Lower lobe of right lung (tissue), 2 donors: Measurements from ENCODE around the gene CR1L. TPM values are rescaled to one million over a fixed set of nuclear protein-coding genes. Genes with fewer than 3 reads are reported as not detected.

Experiments
- ATAC-seq, 2 donors: fragments of 200-7000 bp; cut with Tn5 transposase; one replicate each; pipeline ENCODE4 v1.9.1; 2020 to 2022; ENCODE audit warnings: mild to moderate bottlenecking in 2 of 2, moderate library complexity in 2 of 2
- DNase-seq: peaks from one replicate; pipeline ENCODE4 v3.0.0-alpha.2; 2020
- H3K27ac ChIP-seq: fragments of 200-600 bp; one replicate; pipeline ENCODE4 v1.8.0; 2022
- H3K27me3 ChIP-seq: fragments of 200-600 bp; one replicate; pipeline ENCODE4 v1.8.0; 2022; ENCODE audit warnings: low read depth
- H3K36me3 ChIP-seq: fragments of 200-600 bp; one replicate; pipeline ENCODE4 v1.8.0; 2022; ENCODE audit warnings: mild to moderate bottlenecking
- H3K4me1 ChIP-seq: fragments of 200-600 bp; one replicate; pipeline ENCODE4 v1.8.0; 2022
- H3K4me3 ChIP-seq: fragments of 200-600 bp; one replicate; pipeline ENCODE4 v1.8.0; 2022; ENCODE audit warnings: mild to moderate bottlenecking
- H3K9me3 ChIP-seq: fragments of 200-600 bp; one replicate; pipeline ENCODE4 v1.8.0; 2022
- CTCF ChIP-seq: fragments of 200-600 bp; IDR thresholded peaks from one replicate; pipeline ENCODE4 v1.8.0; 2022; ENCODE audit warnings: antibody characterized with exemption, mild to moderate bottlenecking
- intact Hi-C: fragments of 100-400 bp; cut with DNase I; formaldehyde crosslinking; loops from one replicate; pipeline ENCODE4 v1.11.0; 2022
- total RNA-seq: library from RNA; stranded (reverse); fragmentation: NEBNext Ultra II Directional; extraction: Animal tissue kit (Norgen Biotek cat#: 25700); gene quantifications from one replicate; pipeline ENCODE4 v1.2.1, GENCODE V29; 2021
- donor health status: DM: no; HTN: yes; CAD: no; lungs with severe emphysema.

CR1L gene
- total RNA-seq, 1 donor from 2014 or later = 1.3 TPM

DNA sequence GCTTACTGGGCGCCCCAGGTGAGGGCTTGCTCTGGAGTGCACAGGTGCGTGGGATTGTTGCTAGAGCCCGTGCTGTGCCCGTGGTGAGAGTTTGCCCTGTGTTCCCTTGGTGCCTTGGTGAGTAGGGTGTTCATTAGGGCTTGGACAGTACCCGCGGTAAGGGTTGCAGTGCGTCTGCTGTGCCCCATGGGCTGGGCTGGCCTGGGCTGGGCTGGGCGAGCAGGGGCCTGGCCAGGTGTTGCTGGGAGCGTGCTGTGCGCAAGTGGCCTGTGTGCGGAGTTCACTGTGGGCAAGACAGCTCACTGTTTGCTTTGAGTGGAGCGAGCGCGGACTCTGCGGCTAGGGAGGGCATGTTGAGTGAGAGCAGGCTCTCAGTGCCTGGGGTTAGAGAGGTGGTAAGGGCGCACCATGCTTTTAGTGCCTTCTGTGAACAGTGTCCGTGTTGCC lies 725 bp downstream of the CR1L start:
- Histone ChIP-seq H3K27me3 (no peaks in the 10 kb centered on the region), H3K27ac (no peak overlapping the region), H3K9me3 (no peaks in the 10 kb centered on the region), H3K36me3 (no peaks in the 10 kb centered on the region), H3K4me1 (peaks cover 7% of the 10 kb centered on the region), H3K4me3 (peak overlapping the region; percentile 67)
- no peak for TF ChIP-seq CTCF
- intact Hi-C loops = no loop called here
- DNase-seq (no peak), ATAC-seq (peak; percentile 30 to 42)

DNA sequence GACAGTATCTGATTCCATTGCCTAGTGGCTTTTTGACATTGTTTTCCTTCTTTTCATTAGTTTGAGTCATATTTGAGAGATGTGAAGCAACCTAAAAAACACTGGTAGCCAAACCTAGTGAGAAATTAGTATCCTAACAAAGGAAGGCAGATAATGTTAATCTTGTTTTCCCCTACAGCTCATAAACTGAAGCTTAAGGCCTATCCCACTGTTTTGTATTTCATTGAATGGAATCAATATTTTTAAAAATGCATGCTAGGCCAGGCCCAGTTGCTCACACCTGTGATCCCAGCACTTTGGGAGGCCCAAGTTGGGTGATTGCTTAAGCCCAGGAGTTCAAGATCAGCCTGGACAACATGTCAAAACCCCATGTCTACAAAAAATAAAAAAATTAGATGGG lies 1.2 kb downstream of the CR1L start:
- no peak for ATAC-seq
- H3K27me3 ChIP-seq = no peaks in the 10 kb centered on the region
- no peaks in the 10 kb centered on the region for H3K9me3 ChIP-seq
- intact Hi-C loops = no loop called here
- no peak overlapping the region for H3K4me3 ChIP-seq
- peaks cover 7% of the 10 kb centered on the region for H3K4me1 ChIP-seq
- H3K27ac ChIP-seq = no peak overlapping the region
- DNase-seq = no peak
- no peaks in the 10 kb centered on the region for H3K36me3 ChIP-seq
- no peak for TF ChIP-seq CTCF

DNA sequence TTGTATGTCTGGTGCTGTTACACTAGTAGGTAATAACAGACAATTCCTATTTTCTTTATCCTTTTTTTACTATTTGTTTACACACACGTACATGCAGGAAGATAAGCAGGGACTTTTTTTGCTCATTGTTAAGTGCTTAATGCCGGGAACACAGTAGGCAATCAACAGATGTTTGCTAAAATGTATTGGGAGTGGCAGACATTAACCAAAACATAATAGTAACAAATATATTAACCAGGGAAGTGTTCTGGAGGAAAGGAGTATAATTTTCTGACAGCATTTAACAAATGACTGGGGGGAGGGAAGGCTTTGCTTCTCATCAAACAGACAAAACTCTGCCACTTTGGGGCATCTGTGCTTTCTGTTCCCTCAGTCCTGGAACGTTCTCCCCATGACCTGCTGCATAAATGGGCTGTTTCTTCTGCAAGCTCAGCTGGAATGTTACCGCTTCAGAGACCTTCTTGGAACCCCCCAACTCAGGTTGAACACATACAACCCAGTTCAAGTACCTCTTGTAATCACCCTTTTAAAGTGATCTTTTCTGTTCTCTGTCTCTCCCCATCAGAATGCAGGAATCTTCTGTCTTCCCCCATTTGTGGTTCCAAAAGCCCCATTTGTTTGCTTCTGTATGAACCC lies 2.1 kb downstream of the CR1L start:
- Histone ChIP-seq H3K36me3 (no peaks in the 10 kb centered on the region), H3K9me3 (no peaks in the 10 kb centered on the region), H3K27ac (no peak overlapping the region), H3K4me1 (peaks cover 7% of the 10 kb centered on the region), H3K4me3 (no peak overlapping the region), H3K27me3 (no peaks in the 10 kb centered on the region)
- no peak for DNase-seq
- ATAC-seq = no peak
- TF ChIP-seq CTCF = no peak
- intact Hi-C loops = no loop called here

GRCh38 chr1:207647671-207648333 lies 2.9 kb downstream of the CR1L start:
- no peaks in the 10 kb centered on the region for H3K9me3 ChIP-seq
- H3K27ac ChIP-seq = no peak overlapping the region
- no peak for TF ChIP-seq CTCF
- no peaks in the 10 kb centered on the region for H3K27me3 ChIP-seq
- no peaks in the 10 kb centered on the region for H3K36me3 ChIP-seq
- ATAC-seq (no peak), DNase-seq (no peak)
- no peak overlapping the region for H3K4me3 ChIP-seq
- H3K4me1 ChIP-seq = peaks cover 7% of the 10 kb centered on the region
- intact Hi-C loops = no loop called here

GRCh38 chr1:207648334-207649209 lies 3.6 kb downstream of the CR1L start:
- intact Hi-C loops = no loop called here
- H3K4me3 ChIP-seq = no peak overlapping the region
- no peaks in the 10 kb centered on the region for H3K27me3 ChIP-seq
- H3K27ac ChIP-seq = no peak overlapping the region
- peaks cover 7% of the 10 kb centered on the region for H3K4me1 ChIP-seq
- no peaks in the 10 kb centered on the region for H3K36me3 ChIP-seq
- no peak for ATAC-seq
- DNase-seq = no peak
- no peaks in the 10 kb centered on the region for H3K9me3 ChIP-seq
- TF ChIP-seq CTCF = no peak
